Measurements from ENCODE around the gene MERTK.

DNA sequence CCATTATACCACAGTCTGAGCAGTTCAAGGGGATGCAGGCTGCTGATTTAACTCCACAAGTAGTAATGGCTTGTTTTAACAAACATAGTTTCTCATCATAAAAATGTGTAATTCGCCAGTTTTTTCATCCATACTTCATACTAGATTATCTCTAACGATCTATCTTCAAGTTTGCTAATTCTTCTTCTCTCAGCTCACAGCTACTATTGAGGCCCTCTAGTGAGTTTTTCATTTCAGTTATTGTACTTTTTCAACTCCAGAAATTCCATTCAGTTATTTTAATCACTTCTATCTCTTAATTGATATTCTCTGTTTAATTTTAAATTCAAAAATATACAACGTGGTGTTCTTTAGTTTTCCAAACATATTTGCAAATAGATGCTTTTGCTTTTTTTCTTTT lies 136.5 kb downstream of the MERTK start:
- TF ChIP-seq CTCF (IDR thresholded peaks at IDR 0.05) = no peak
- no peak for TF ChIP-seq POLR2A (IDR thresholded peaks at IDR 0.05)
